Lower lobe of right lung (tissue), 2 donors: ENCODE results near the gene LAMA2. TPM values are rescaled to one million over a fixed set of nuclear protein-coding genes. Genes with fewer than 3 reads are reported as not detected.

Experiments used
- ATAC-seq, 2 donors: fragments of 200-7000 bp; cut with Tn5 transposase; one replicate each; pipeline ENCODE4 v1.9.1; 2020 to 2022; ENCODE audit warnings: mild to moderate bottlenecking in 2 of 2, moderate library complexity in 2 of 2
- DNase-seq: peaks from one replicate; pipeline ENCODE4 v3.0.0-alpha.2; 2020
- H3K27ac ChIP-seq: fragments of 200-600 bp; one replicate; pipeline ENCODE4 v1.8.0; 2022
- H3K27me3 ChIP-seq: fragments of 200-600 bp; one replicate; pipeline ENCODE4 v1.8.0; 2022; ENCODE audit warnings: low read depth
- H3K36me3 ChIP-seq: fragments of 200-600 bp; one replicate; pipeline ENCODE4 v1.8.0; 2022; ENCODE audit warnings: mild to moderate bottlenecking
- H3K4me1 ChIP-seq: fragments of 200-600 bp; one replicate; pipeline ENCODE4 v1.8.0; 2022
- H3K4me3 ChIP-seq: fragments of 200-600 bp; one replicate; pipeline ENCODE4 v1.8.0; 2022; ENCODE audit warnings: mild to moderate bottlenecking
- H3K9me3 ChIP-seq: fragments of 200-600 bp; one replicate; pipeline ENCODE4 v1.8.0; 2022
- CTCF ChIP-seq: fragments of 200-600 bp; IDR thresholded peaks from one replicate; pipeline ENCODE4 v1.8.0; 2022; ENCODE audit warnings: antibody characterized with exemption, mild to moderate bottlenecking
- intact Hi-C: fragments of 100-400 bp; cut with DNase I; formaldehyde crosslinking; loops from one replicate; pipeline ENCODE4 v1.11.0; 2022
- total RNA-seq: library from RNA; stranded (reverse); fragmentation: NEBNext Ultra II Directional; extraction: Animal tissue kit (Norgen Biotek cat#: 25700); gene quantifications from one replicate; pipeline ENCODE4 v1.2.1, GENCODE V29; 2021
- donor health status: DM: no; HTN: yes; CAD: no; lungs with severe emphysema.

Gene LAMA2
- total RNA-seq, 1 donor from 2014 or later, result 49.6 TPM

- Histone ChIP-seq H3K9me3 (no peaks in the 10 kb centered on the region), H3K27me3 (no peaks in the 10 kb centered on the region), H3K36me3 (no peaks in the 10 kb centered on the region), H3K4me3 (no peak overlapping the region), H3K4me1 (no peaks in the 10 kb centered on the region), H3K27ac (no peak overlapping the region)
- TF ChIP-seq CTCF, result no peak
- DNase-seq (no peak), ATAC-seq (no peak)
- intact Hi-C loops, result no loop called here
Measured at GRCh38 chr6:129432738-129433137, 549.8 kb downstream of the LAMA2 start.

GRCh38 chr6:129434091-129434490, 551.2 kb downstream of the LAMA2 start:
- intact Hi-C loops, result no loop called here
- Histone ChIP-seq H3K27me3 (no peaks in the 10 kb centered on the region), H3K27ac (no peak overlapping the region), H3K4me3 (no peak overlapping the region), H3K4me1 (no peaks in the 10 kb centered on the region), H3K9me3 (no peaks in the 10 kb centered on the region), H3K36me3 (no peaks in the 10 kb centered on the region)
- ATAC-seq (no peak), DNase-seq (no peak)
- TF ChIP-seq CTCF, result no peak

GRCh38 chr6:129440691-129441090, 557.8 kb downstream of the LAMA2 start:
- Histone ChIP-seq H3K4me1 (no peaks in the 10 kb centered on the region), H3K4me3 (no peak overlapping the region), H3K27me3 (no peaks in the 10 kb centered on the region), H3K27ac (no peak overlapping the region), H3K36me3 (no peaks in the 10 kb centered on the region), H3K9me3 (no peaks in the 10 kb centered on the region)
- ATAC-seq (no peak), DNase-seq (no peak)
- no peak for TF ChIP-seq CTCF
- intact Hi-C loops, result no loop called here

- Histone ChIP-seq H3K27ac (no peak overlapping the region), H3K36me3 (no peaks in the 10 kb centered on the region), H3K4me1 (no peaks in the 10 kb centered on the region), H3K27me3 (no peaks in the 10 kb centered on the region), H3K9me3 (no peaks in the 10 kb centered on the region), H3K4me3 (no peak overlapping the region)
- intact Hi-C loops, result no loop called here
- ATAC-seq, result no peak
- no peak for TF ChIP-seq CTCF
- no peak for DNase-seq
Measured at GRCh38 chr6:129444683-129445082, 561.7 kb downstream of the LAMA2 start.

- intact Hi-C loops, result no loop called here
- ATAC-seq, result no peak
- H3K36me3 ChIP-seq, result no peaks in the 10 kb centered on the region
Measured at GRCh38 chr6:129446272-129447197, 563.6 kb downstream of the LAMA2 start.

More at GRCh38 chr6:129446272-129447197, 563.6 kb downstream of the LAMA2 start:
- no peak for DNase-seq
- TF ChIP-seq CTCF, result no peak
- no peaks in the 10 kb centered on the region for H3K27me3 ChIP-seq
- no peaks in the 10 kb centered on the region for H3K9me3 ChIP-seq
- no peak overlapping the region for H3K27ac ChIP-seq
- H3K4me3 ChIP-seq, result no peak overlapping the region
- H3K4me1 ChIP-seq, result no peaks in the 10 kb centered on the region
